ENCODE results near the gene NACC2.

NACC2 gene

DNA sequence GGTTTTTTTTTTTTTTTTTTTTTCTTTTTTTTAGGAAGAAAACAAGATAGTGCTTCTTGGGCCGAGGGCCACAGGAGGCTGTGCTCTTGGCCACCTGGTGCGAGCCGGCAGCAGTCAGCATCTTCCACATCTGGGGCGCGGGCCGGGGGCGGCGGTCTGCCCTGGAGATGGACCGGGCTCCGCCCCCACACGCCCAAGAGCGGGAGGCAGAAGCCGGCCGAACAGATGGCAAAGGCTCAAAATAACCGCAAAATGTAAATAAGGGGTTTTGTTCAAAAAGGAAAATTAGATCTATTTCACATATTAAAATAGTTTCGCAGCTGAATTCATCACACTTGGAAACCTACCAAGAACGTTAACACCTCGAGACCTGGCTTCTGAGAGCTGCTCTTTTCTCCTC is 82.4 kb downstream of the NACC2 start:
- no peak for DNase-seq (ENCODE audit: low read depth)

DNA sequence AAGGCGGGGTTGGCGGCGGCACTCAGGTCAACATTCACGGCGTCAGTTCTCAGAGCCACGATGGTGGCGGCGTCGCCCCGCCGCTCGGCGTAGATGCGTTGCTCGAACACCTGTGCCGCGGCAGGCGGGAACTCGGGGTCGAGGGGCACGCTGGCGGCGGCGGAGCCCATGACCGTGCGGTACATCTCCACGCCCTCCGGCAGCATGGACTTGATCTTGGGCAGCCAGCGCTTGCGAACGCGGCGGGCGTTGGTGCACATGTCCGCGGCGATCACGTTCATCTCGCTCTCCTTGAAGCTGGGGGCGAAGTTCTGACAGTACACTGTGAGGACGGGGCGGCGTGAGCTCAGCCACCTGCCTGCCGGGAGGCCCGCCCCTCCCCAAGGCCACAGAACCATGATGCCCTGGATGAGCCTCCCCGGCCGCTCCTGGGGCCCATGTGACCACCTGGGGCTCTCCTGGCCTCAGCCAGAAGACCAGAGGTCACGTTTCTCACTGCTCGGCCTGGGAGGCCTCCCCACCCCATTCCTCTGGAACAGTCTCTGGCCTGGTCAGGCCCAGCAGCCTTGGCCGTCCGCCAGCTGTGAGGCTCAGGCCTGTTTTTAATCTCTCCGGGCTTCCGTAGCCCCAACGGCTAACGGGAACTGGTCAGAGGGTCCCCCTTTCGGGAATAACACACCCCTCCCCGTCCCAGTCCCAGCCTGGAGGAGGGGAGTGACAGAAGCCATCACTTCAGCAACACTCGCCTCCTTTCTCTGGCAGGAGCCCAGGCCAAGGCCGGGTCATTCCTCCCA is 83.2 kb downstream of the NACC2 start:
- no peak for DNase-seq (ENCODE audit: low read depth)

DNA sequence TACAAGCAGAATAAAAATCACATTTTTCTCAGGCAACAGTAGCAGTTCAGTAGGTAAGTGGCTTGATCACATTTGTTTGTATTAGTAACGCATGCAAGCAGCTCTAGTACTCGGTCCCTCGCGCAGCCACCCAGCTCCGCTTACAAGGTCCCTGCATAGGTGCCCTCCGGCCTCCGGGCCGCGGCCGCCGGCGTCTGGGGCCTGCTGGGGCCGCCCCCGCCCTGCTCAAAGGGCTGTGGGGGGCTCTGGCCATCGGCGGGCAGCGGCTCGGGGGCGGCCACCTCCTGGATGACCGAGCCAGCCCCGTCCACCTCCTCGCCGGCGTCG is 83.8 kb downstream of the NACC2 start:
- DNase-seq (ENCODE audit: low read depth), result no peak

DNA sequence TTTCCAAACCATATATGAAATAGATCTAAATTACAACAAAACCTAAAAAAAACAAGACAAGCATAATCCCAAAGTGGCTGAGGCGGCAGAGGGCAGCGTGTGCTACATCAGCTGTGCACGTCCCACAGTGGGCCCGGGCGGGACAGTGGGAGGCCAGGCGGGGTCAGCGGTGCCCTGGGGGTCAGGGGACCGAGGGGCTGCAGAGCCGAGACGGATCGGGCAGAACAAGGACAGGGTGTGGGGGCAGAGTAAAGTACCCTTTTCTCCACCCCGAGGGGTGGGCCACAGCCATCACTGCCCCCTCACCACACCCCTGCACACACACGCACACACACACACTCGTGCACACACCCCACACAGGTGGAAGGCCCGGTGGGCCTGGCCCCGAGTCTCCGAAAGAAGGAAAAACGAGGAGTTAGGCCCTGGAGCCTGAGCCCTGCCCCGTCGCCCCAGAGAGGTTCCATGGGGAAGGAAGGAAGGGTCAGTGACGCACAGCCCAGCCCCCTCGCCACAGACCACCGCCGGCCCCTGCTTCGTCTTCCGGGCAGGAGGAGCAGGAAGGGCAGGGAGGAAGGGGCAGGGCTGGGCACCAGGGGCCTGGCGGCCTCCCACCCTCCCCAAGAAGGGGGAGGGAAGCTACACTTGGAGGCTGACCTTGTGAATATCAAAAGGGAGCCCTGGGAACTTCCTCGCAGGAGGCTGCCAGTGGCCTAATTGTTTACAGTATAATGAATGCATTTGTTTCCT is 84.3 kb downstream of the NACC2 start:
- no peak for DNase-seq (ENCODE audit: low read depth)

DNA sequence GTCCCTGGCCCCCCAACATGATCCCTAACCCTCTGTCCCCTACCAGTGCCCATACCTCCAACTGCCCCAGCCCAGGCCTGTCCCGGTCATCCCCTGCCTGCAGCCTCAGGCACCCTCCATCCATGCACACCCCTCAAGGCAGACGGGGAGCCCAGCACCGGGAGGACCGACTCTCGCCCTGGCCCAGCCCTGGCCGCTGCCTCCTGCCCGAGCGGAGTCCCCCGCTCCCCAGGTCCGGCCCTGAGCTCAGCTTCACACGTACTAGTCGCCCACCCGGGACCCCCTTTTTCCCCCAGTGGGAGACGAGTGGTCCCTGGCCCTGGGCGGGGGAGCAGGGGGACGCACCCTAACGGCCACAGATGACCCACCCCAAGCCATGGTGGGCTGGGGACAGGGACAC is 84.9 kb downstream of the NACC2 start:
- DNase-seq (ENCODE audit: low read depth), result no peak

DNA sequence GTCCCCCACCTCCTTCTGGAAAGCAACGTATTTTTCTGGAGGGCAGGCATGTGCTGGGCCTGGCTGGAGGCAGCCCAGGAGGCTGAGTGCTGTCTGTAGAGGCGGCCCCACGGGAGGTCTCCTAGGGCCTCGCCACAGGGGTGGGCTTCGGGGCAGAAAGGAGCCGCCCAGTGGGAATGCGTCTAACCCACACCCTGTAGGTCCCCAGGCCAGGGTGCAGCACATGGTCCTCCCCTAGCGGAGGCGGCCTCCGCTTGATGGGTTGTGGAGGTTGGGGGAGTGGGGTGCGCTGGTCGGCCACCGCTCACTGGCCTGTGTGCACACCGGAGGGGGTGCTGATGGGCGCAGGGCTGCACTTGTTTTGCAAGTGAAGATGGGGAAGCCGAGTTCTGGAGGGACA is 85.6 kb downstream of the NACC2 start:
- DNase-seq (ENCODE audit: low read depth), result no peak

DNA sequence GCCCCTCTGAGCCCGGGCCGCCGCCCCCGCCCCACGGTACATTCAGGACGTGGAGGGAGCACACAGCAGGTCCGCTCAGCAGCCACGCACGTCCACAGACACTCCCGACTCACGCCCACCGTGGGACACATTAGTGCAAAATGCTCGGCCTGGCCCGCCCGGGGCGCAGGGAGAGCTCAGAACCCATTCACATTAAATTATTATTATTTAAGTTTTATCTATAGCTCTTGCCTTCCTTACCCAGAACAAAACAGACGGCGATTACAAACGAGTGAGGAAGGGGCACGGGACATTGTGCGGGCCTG is 86.4 kb downstream of the NACC2 start:
- no peak for DNase-seq (ENCODE audit: low read depth)

DNA sequence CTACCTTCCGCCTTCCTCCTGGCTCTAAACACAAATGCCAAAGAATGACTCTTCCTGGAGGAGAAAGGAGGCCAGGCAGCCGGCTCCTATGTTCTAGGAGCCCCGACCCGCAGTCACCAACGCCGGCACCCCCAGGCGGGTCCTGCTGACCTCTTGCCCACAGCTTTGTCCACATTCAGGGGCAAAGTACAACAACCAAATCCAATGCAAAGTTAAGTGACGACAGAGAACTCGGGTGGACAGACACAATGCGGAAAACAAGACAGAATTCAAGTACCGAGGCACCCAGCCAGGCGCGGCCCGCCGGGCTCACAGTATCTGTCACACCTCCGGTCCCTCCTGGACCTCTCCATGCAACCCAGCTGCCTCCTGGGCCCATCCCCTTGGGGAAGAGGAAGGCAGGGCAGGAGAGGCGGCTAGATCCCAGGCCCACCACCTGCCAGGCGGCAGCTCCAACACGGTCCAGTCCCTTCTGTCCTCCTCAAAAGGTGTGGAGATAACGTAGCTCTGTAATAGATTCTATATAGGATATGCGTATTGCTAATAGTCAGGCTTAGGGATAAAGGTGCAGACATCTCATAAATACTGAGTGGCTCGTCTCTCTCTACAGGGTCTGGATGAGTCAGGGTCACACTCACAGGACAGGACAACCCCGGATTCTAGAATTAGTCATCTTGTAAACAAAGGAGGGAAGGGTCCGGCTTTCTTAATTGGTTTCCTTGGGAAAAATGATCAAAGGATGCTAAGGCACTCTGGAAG is 87.0 kb downstream of the NACC2 start:
- DNase-seq (ENCODE audit: low read depth), result no peak

DNA sequence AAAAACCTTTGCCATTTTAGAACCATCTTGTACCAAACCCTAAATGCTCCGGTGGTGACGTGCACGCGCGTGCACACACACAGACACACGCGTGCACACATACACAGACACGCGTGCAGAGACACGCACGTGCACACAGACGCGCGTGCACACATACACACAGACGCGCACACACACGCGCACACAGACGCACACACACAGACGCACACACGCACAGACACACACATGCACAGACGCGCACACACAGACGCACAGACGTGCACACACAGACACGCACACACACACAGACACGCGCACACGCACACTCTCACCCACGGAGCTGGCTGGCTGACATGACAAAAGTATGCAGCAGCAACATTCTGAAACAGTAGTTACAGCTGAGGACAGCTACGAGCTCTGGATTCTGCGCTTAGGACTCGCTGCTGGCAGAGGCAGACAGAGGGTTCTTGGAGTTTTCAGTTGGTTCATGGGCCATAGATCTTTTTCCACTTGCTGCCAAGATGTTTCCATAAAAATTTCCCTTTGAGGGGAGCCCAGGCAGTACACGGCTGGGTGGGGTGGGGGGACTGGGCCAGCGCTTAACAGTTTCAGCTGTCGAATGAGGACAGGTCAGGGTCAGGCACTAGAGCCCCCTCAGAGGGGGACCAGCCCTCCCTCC is 87.7 kb downstream of the NACC2 start:
- DNase-seq (ENCODE audit: low read depth), result no peak

DNA sequence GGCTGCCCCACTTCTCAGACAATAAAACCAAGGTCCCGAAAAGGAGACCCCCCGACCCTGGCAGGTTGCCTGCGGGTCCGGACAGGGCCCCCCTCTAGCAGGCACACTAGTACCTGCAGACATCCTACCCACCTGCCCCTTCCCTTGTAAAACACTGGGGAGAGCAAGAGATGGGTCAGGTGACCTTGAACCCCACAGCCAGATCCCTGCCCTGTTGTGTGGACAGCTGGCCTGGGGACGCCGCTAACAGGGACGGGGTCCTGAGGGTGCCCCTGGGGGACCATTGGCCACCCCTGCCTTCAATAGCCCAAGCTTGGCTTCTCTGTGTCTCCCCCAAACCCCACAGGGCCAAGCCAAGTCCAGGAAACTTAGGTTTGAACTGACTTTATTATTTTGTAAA is 88.9 kb downstream of the NACC2 start:
- DNase-seq (ENCODE audit: low read depth), result no peak

DNA sequence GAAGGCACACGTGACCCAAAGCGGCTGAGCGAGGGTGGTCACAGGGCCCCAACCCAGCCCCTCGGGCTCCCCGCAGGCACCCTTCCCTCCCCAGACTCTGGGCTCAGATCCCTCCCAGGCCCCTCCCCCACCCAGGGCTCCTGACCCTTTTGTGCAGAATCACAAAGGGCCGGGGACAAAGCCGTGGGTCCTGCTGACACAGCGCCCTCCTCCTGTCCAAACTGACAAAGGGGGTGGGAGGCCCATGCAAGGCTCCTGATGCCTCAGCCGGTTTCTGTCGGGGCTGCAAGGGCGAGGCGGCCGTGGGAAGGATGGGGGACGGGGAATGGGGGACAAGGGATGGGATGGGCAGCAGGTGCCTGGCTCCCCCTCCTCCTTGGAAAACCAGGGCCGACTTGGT is 90.4 kb downstream of the NACC2 start:
- DNase-seq (ENCODE audit: low read depth), result no peak

DNA sequence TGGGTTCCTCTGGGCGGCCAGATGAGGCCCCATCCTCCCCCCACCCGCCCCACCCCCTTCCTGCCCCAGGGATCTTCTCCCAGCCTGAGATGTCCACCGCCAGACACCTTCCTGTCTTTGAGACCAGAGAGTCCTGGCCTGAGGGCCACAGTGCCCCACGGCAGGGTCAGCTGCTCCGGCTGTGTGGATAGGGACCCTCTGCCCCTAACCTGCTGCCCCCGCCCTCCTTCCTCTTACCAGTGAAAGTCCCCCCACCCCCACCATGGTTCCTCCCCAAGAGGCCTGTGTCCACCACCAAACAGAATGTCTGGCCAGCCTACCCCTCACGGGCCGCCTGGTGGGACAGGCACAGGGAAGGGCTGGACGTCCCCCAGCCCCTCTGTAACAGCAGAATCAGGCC is 90.9 kb downstream of the NACC2 start:
- DNase-seq (ENCODE audit: low read depth), result no peak

DNA sequence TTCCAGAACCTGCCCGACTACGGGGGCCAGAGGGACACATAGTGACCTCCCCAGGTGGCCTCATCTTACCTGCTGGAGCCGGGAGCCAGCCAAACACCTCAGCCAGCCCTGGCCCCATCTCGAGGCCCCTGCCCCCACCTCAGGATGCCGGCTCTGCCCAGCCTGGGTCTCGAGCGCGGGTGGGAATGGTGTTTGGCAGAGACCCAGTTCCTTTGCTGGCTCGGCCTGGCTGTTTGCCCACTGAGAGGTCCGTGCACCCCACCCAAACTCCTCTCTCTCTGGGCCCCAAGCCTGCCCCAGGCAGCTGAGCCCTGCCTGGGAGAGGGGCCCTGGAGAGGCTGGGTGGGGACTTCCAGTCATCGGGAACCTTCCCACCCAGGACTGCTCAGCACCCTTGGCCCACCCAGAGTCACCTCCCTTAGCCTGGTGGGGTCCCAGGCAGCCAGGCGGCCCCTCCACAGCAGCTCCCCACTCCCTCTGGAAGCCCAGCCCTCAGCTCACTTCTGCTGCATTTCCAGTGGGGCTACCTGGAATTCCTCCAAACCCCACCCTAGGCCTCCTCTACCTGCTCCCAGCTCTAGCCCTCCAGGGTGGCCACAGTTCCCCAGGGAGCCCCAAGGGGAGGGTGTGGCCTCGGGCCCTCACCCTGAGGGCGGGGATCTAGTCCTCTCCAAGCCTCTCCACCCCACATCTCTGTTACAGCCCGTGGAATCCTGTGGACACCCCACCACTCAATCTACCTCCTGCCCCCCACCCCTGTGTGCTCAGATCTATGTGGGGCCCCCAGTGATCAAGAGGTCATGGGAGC is 91.5 kb downstream of the NACC2 start:
- DNase-seq (ENCODE audit: low read depth), result no peak

DNA sequence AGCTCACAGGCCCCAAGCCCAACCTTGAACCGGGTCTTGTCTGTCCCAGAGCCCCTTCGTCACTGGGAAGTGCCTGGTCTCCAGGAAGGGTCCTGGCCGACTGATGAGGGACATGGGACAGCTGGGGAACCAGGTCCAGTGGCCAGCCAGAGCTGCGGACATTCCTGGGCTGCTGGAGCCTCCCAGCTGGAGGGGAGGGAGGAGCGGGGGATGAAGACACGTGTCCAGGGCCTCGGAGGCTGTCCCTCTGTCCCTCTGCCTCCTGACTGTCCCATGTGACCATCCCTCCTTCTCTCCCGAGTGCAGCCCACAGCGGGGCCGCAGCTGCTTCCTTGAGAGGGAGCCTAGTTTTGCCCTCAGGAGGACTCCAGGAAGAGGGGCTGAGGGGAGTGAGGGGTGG is 92.2 kb downstream of the NACC2 start:
- DNase-seq (ENCODE audit: low read depth), result no peak

DNA sequence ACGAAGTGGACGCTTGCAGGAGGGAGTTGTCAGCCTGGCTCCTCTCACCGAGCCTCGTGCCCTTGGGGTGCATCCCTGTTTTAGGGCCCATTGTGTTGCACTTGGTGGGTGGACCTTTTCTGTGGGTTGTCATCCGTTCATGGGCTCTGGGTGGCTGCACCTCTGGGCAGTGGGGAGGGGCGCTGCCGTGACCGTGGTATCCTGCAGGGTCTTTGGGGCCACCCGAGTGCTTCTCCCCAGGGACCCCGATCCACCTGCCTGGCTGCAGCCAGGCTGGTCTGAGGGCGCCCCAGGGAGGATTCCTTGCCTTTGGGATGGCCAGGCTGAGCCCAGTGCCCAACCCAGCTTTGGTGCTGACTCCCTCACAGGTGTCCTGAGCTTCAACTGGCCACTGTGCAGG is 92.9 kb downstream of the NACC2 start:
- no peak for DNase-seq (ENCODE audit: low read depth)

DNA sequence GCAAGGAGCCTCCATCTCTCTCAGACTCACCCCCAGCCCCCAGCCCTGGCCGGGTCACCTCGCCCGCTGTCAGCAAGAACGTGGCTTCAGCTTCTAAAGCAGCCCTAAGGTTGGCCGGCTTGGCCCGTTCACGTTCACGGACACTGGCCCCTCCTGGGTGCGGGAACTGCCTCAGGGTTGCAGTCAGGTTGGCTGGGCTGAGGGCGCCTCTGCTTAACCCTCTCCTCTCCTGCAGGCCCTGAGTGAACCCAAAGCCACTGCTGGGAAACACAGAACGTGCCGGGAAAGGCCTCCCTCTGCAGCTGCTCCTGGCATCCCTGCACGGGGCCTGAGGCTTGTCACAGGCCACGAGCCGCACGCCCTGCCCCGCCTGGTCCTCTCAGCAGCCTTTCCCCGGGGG is 93.9 kb downstream of the NACC2 start:
- DNase-seq (ENCODE audit: low read depth), result no peak

DNA sequence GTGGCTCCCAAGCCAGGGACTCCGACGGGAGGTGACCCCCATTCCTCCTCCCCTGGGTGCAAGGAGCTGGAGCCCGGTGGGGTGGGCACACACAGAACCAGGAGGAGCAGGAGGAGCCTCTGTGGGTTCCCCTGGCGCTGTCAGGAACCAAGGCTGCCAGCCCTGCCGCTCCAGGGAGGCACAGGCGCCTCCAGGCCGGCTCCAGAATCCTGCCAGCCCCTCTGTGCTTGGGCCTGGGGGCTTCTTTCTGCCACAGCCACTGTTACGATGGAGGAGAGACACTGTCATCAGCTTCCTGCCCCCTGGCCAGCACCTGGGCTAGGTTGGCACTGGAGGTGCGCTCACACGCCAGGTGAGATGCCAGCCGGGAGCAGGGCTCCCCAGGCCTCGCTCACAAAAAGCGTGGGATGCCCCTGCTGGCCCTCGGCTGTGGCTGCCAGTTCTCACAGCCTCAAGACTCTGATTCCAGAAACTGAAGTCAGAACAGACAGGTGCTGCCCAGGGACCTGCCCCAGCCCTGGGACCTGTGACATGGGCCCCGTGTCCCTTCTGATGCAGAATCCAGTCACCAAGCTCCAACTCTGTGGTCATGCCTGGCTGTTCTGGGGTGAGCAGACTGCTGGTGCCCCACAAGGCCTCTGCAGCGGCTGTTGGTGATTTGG is 96.5 kb downstream of the NACC2 start:
- DNase-seq (ENCODE audit: low read depth), result no peak

DNA sequence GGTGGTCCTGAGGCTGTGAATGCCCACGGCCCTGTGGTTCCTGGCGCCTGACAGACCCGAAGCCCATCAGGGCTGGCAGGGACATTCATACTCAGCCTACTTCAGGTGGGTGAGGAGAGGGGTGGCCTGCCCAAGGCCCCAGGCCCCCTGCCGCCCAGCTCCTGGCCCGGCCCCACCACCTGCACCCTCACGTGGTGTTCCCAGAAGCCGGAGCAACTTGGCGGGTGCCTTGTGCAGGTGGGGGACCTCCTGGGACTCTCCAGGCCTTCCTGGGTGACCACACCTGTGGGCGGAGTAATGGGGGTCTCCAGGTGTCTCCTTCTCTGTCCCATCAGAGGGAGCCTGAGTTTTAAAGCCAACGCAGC is 97.1 kb downstream of the NACC2 start:
- no peak for DNase-seq (ENCODE audit: low read depth)

DNA sequence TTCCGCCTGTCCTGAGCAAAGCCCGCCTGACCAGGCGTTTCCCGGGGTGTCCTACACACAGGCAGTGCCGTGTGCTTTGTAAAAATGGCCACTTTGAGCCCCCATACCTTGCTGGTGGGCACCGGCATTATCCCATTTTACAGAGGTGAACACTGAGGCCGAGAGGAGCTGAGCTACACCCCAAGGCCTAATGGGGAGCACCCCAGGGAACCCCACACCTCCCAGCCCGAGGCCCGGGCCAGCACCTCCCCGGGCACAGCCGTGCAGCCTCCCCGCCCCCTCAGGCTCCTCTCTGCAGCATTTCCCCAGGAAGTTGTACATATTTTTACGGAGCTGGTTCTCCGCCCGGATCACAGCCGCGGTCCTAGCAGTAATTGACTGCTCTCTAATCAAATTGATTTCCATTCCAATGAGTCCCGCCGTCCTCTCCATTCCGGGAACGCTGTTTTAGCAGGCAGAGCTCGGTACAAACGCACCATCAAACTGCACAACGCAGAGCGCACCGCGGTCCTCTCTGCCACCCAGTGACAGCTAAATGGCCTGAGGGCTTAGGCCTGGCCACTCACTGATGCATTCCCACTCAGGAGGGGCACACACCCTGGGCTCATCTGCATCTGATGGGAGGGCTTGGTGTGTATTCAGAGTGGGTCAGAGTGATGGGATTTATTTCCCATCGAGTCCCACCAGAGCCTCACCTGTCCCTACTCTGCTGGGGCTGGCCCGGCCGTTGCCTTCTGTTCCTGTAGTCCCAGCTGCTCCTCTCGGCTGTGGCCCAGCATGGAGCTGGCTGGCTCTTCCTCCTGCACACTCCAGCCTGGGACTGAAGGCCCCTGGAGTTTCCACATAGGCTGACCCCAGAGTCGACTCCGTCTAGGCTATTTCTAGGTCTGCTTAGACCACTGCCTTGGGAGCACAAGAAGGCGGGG is 97.7 kb downstream of the NACC2 start:
- DNase-seq (ENCODE audit: low read depth), result no peak

DNA sequence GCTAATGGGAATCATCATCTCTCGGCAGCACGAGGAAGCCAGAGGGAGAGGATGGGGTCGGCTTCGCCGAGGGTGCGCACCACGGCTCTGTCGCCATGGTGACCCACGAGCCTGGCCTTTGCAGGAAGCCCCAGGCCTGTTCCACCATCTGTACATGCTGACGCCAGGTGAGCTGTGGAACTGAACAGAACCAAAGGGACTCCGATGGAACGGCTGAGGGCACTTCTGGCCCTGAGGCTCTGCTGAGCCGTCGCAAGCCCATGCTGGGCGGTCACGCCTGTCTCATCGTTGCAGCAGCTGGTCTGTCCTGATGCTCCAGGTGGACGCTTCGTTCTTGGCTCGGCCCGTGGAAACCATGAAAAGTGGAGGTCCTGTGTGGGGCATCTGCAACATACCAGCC is 99.3 kb downstream of the NACC2 start:
- DNase-seq (ENCODE audit: low read depth), result no peak
